22Rv1 (cell line): ENCODE results near the gene PARS2.

Source experiments
- CTCF ChIP-seq: fragments of 450-650 bp; IDR thresholded peaks from 2 replicates; pipeline ENCODE4 v1.5.1; 2017; ENCODE audit warnings: mild to moderate bottlenecking
- ZFX ChIP-seq: fragments of 450-650 bp; IDR thresholded peaks from 2 replicates; pipeline ENCODE4 v1.6.1; 2017; ENCODE audit warnings: antibody characterized with exemption, borderline replicate concordance

GRCh38 chr1:54711536-54711935 is 52.8 kb downstream of the PARS2 start:
- TF ChIP-seq CTCF: no peak
- TF ChIP-seq ZFX: no peak
